ENCODE data around the gene MND1. TPM values are rescaled to one million over a fixed set of nuclear protein-coding genes. Genes with fewer than 3 reads are reported as not detected.

The MND1 gene
- total RNA-seq, 1 donor from 2014 or later, result 1.00 TPM

GRCh38 chr4:153324046-153324445, 20.4 kb upstream of the MND1 start:
- FAIRE-seq, result no peak
- Mint-ChIP-seq H3K27me3 (ENCODE audit: low read depth, unreplicated experiment) (no peaks in the 10 kb centered on the region), H3K27ac (ENCODE audit: unreplicated experiment) (no peak overlapping the region), H3K9me3 (ENCODE audit: unreplicated experiment) (no peaks in the 10 kb centered on the region), H3K36me3 (ENCODE audit: low read depth, unreplicated experiment) (no peaks in the 10 kb centered on the region), H3K4me3 (ENCODE audit: unreplicated experiment) (no peak overlapping the region), H3K4me1 (ENCODE audit: low read depth, unreplicated experiment) (no peaks in the 10 kb centered on the region)
- DNase-seq (ENCODE audit: low read depth), result no peak
- no peak overlapping the region for H2AFZ ChIP-seq (ENCODE audit: low read depth, low read length)
- no peaks in the 10 kb centered on the region for H3K27me3 ChIP-seq (ENCODE audit: insufficient read depth, low read length)
- H3K4me2 ChIP-seq (ENCODE audit: low read length), result no peak overlapping the region
- peaks cover 5% of the 10 kb centered on the region for H3K36me3 ChIP-seq (ENCODE audit: insufficient read depth, low read length)
- no peaks in the 10 kb centered on the region for H3K9me3 ChIP-seq (ENCODE audit: insufficient read depth, low read depth, low read length)
- TF ChIP-seq CTCF (IDR thresholded peaks at IDR 0.05; ENCODE audit: insufficient read depth, low read depth, low read length), result no peak
- TF ChIP-seq EZH2 (IDR thresholded peaks at IDR 0.05; ENCODE audit: insufficient read depth, low read length), result no peak
- no peak overlapping the region for H3K9ac ChIP-seq (ENCODE audit: low read length)
- no peaks in the 10 kb centered on the region for H3K79me2 ChIP-seq (ENCODE audit: insufficient read depth, low read length)
- H3K4me1 ChIP-seq (ENCODE audit: insufficient read depth, low read length), result no peaks in the 10 kb centered on the region
- H3K27ac ChIP-seq (ENCODE audit: low read depth, low read length), result no peak overlapping the region
- no peak overlapping the region for H3K4me3 ChIP-seq (ENCODE audit: insufficient read depth, low read depth, low read length)
- H4K20me1 ChIP-seq (ENCODE audit: insufficient read depth, low read length), result no peaks in the 10 kb centered on the region

GRCh38 chr4:153325558-153325957, 18.9 kb upstream of the MND1 start:
- Histone ChIP-seq H3K9me3 (ENCODE audit: insufficient read depth, low read depth, low read length) (no peaks in the 10 kb centered on the region), H3K27ac (ENCODE audit: low read depth, low read length) (no peak overlapping the region), H3K4me1 (ENCODE audit: insufficient read depth, low read length) (no peaks in the 10 kb centered on the region), H3K79me2 (ENCODE audit: insufficient read depth, low read length) (no peaks in the 10 kb centered on the region), H2AFZ (ENCODE audit: low read depth, low read length) (no peak overlapping the region), H3K4me2 (ENCODE audit: low read length) (no peak overlapping the region), H3K27me3 (ENCODE audit: insufficient read depth, low read length) (no peaks in the 10 kb centered on the region), H3K9ac (ENCODE audit: low read length) (no peak overlapping the region), H3K36me3 (ENCODE audit: insufficient read depth, low read length) (peaks cover 5% of the 10 kb centered on the region), H4K20me1 (ENCODE audit: insufficient read depth, low read length) (no peaks in the 10 kb centered on the region), H3K4me3 (ENCODE audit: insufficient read depth, low read depth, low read length) (no peak overlapping the region)
- DNase-seq (ENCODE audit: low read depth) (no peak), FAIRE-seq (peak; percentile 5)
- Mint-ChIP-seq H3K4me1 (ENCODE audit: low read depth, unreplicated experiment) (no peaks in the 10 kb centered on the region), H3K4me3 (ENCODE audit: unreplicated experiment) (no peak overlapping the region), H3K36me3 (ENCODE audit: low read depth, unreplicated experiment) (peaks cover 2% of the 10 kb centered on the region), H3K27ac (ENCODE audit: unreplicated experiment) (no peak overlapping the region), H3K9me3 (ENCODE audit: unreplicated experiment) (no peaks in the 10 kb centered on the region), H3K27me3 (ENCODE audit: low read depth, unreplicated experiment) (no peaks in the 10 kb centered on the region)
- TF ChIP-seq CTCF (IDR thresholded peaks at IDR 0.05; ENCODE audit: insufficient read depth, low read depth, low read length) (no peak), EZH2 (IDR thresholded peaks at IDR 0.05; ENCODE audit: insufficient read depth, low read length) (no peak)

- Histone ChIP-seq H3K4me3 (ENCODE audit: insufficient read depth, low read depth, low read length) (no peak overlapping the region), H3K36me3 (ENCODE audit: insufficient read depth, low read length) (peaks cover 5% of the 10 kb centered on the region), H3K4me1 (ENCODE audit: insufficient read depth, low read length) (no peaks in the 10 kb centered on the region), H3K27ac (ENCODE audit: low read depth, low read length) (no peak overlapping the region), H3K9ac (ENCODE audit: low read length) (no peak overlapping the region), H2AFZ (ENCODE audit: low read depth, low read length) (no peak overlapping the region), H4K20me1 (ENCODE audit: insufficient read depth, low read length) (no peaks in the 10 kb centered on the region), H3K27me3 (ENCODE audit: insufficient read depth, low read length) (no peaks in the 10 kb centered on the region), H3K9me3 (ENCODE audit: insufficient read depth, low read depth, low read length) (no peaks in the 10 kb centered on the region), H3K4me2 (ENCODE audit: low read length) (no peak overlapping the region), H3K79me2 (ENCODE audit: insufficient read depth, low read length) (no peaks in the 10 kb centered on the region)
- Mint-ChIP-seq H3K9me3 (ENCODE audit: unreplicated experiment) (no peaks in the 10 kb centered on the region), H3K4me3 (ENCODE audit: unreplicated experiment) (no peak overlapping the region), H3K27me3 (ENCODE audit: low read depth, unreplicated experiment) (no peaks in the 10 kb centered on the region), H3K4me1 (ENCODE audit: low read depth, unreplicated experiment) (no peaks in the 10 kb centered on the region), H3K36me3 (ENCODE audit: low read depth, unreplicated experiment) (peaks cover 5% of the 10 kb centered on the region), H3K27ac (ENCODE audit: unreplicated experiment) (no peak overlapping the region)
- TF ChIP-seq CTCF (IDR thresholded peaks at IDR 0.05; ENCODE audit: insufficient read depth, low read depth, low read length), result no peak
- no peak for TF ChIP-seq EZH2 (IDR thresholded peaks at IDR 0.05; ENCODE audit: insufficient read depth, low read length)
- FAIRE-seq (no peak), DNase-seq (ENCODE audit: low read depth) (peak; percentile 51)
These were observed 18.0 kb upstream of the MND1 start for GRCh38 chr4:153326513-153326912.

Measured in astrocyte (in vitro differentiated cells and primary cell).